Ishikawa (cell line): ENCODE results near the gene SERPINA12.

Source experiments
- EGR1 ChIP-seq: IDR thresholded peaks from 2 replicates; pipeline ENCODE4 v1.6.1; 2012
- REST ChIP-seq: IDR thresholded peaks from 2 replicates; pipeline ENCODE4 v1.6.1; 2012; ENCODE audit warnings: low read depth, mild to moderate bottlenecking
- TAF1 ChIP-seq: IDR thresholded peaks from 2 replicates; pipeline ENCODE4 v1.6.1; 2012; ENCODE audit warnings: low read depth, mild to moderate bottlenecking
- TCF12 ChIP-seq: IDR thresholded peaks from 2 replicates; pipeline ENCODE4 v1.6.1; 2012; ENCODE audit warnings: low read depth
- YY1 ChIP-seq: IDR thresholded peaks from 2 replicates; pipeline ENCODE4 v1.6.1; 2012; ENCODE audit warnings: low read depth
- ZBTB7A ChIP-seq: IDR thresholded peaks from 2 replicates; pipeline ENCODE4 v1.6.1; 2012; ENCODE audit warnings: low read depth

GRCh38 chr14:94548999-94549985 is 40.0 kb upstream of the SERPINA12 start:
- TF ChIP-seq YY1, result no peak
- TF ChIP-seq TCF12, result no peak
- no peak for TF ChIP-seq ZBTB7A
- no peak for TF ChIP-seq TAF1
- no peak for TF ChIP-seq EGR1
- no peak for TF ChIP-seq REST
